GM12878 (cell line): ENCODE results near the gene MNAT1. TPM values are rescaled to one million over a fixed set of nuclear protein-coding genes. Genes with fewer than 3 reads are reported as not detected.
A peak's percentile ranks its signal among the peaks of the same experiment; 100 is the strongest.

Source experiments
- ATAC-seq: fragments of 200-7000 bp; cut with Tn5 transposase; 3 replicates; pipeline ENCODE4 v1.9.1; 2020; ENCODE audit warnings: mild to moderate bottlenecking, moderate library complexity
- BruUV-seq: library from RNA; stranded (reverse); fragments of 400-500 nt; replicated peaks from 2 replicates; lab custom pipeline; 2021; lab: Mats Ljungman, UMichigan
- CTCF ChIA-PET: fragments of 300-600 bp; sonication (Branson Sonifier 250); formaldehyde crosslinking; extraction: SDS; loops from one replicate; lab custom pipeline; 2021; ENCODE audit warnings: inconsistent platforms; lab: Yijun Ruan, JAX
- POLR2A ChIA-PET: fragments of 350-600 bp; formaldehyde crosslinking; extraction: SDS; loops from one replicate; lab custom pipeline; 2021; ENCODE audit warnings: inconsistent platforms; lab: Charles Lee
- RAD21 ChIA-PET: fragments of 300-600 bp; sonication (Branson Sonifier 250); formaldehyde crosslinking; loops from one replicate; lab custom pipeline; 2023; ENCODE audit warnings: antibody characterized with exemption; ENCODE audit not compliant: unreplicated experiment; lab: Charles Lee
- SMC1A ChIA-PET: fragments of 300-600 bp; sonication (Branson Sonifier 250); formaldehyde crosslinking; loops from one replicate; lab custom pipeline; 2023; ENCODE audit not compliant: unreplicated experiment, uncharacterized antibody; lab: Charles Lee
- DNase-seq: peaks from one replicate; pipeline ENCODE4 v3.0.0-alpha.2; 2011; ENCODE audit warnings: low read depth, low spot score
- FAIRE-seq: peaks from 3 replicates; lab custom pipeline; 2011; peaks lifted over from hg19 to GRCh38; lab: Jason Lieb, UNC
- H2AFZ ChIP-seq: 2 replicates; pipeline ENCODE4 v1.6.0; 2011; ENCODE audit warnings: low read depth, low read length, control low read depth; ENCODE audit not compliant: control insufficient read depth
- H3K27ac ChIP-seq: 2 replicates; pipeline ENCODE4 v1.5.1; 2011; ENCODE audit warnings: control low read depth; ENCODE audit not compliant: control insufficient read depth, insufficient read depth
- H3K27me3 ChIP-seq, 2 experiments: replicated peaks in 1 of 2; 2 replicates each; pipeline versions ENCODE4 v1.6.0 to v1.6.1; 2011; ENCODE audit warnings: low read length in 1 of 2; ENCODE audit not compliant: control insufficient read depth in 2 of 2, insufficient read depth in 2 of 2
- H3K36me3 ChIP-seq, 2 experiments: 2 replicates each; pipeline ENCODE4 v1.5.1; 2011; ENCODE audit warnings: low read length in 1 of 2; ENCODE audit not compliant: control insufficient read depth in 2 of 2, insufficient read depth in 2 of 2
- H3K4me1 ChIP-seq: 2 replicates; pipeline ENCODE4 v1.6.1; 2011; ENCODE audit warnings: mild to moderate bottlenecking, low read length, moderate library complexity, mixed read lengths; ENCODE audit not compliant: control insufficient read depth, insufficient read depth
- H3K4me2 ChIP-seq: 2 replicates; pipeline ENCODE4 v1.6.0; 2011; ENCODE audit warnings: control low read depth; ENCODE audit not compliant: control insufficient read depth, insufficient read depth
- H3K4me3 ChIP-seq: fragments of 200-600 bp; sonication (generic); 2 replicates; pipeline ENCODE4 v1.5.1; 2016
- H3K79me2 ChIP-seq: 2 replicates; pipeline ENCODE4 v1.6.0; 2011; ENCODE audit warnings: low read length; ENCODE audit not compliant: control insufficient read depth, insufficient read depth
- H3K9ac ChIP-seq: 2 replicates; pipeline ENCODE4 v1.8.0; 2011; ENCODE audit warnings: low read length, control low read depth, mixed read lengths; ENCODE audit not compliant: control insufficient read depth, insufficient read depth
- H3K9me3 ChIP-seq: replicated peaks from 3 replicates; pipeline ENCODE4 v1.5.1; 2011; ENCODE audit warnings: mild to moderate bottlenecking, low read length; ENCODE audit not compliant: control insufficient read depth, insufficient read depth
- H4K20me1 ChIP-seq: 2 replicates; pipeline ENCODE4 v1.6.0; 2011; ENCODE audit not compliant: control insufficient read depth, insufficient read depth
- CHD2 ChIP-seq: IDR thresholded peaks from 2 replicates; pipeline ENCODE4 v1.6.1; 2011; ENCODE audit warnings: low read depth, low read length, improper control_type of control experiment, borderline replicate concordance
- EZH2 ChIP-seq: IDR thresholded peaks from 2 replicates; pipeline ENCODE4 v1.6.1; 2012; ENCODE audit warnings: low read depth, mild to moderate bottlenecking, control low read depth, inconsistent platforms, low read length, borderline replicate concordance; ENCODE audit not compliant: control insufficient read depth
- HDAC6 ChIP-seq: fragments of 200-600 bp; sonication (generic); IDR thresholded peaks from one replicate; pipeline ENCODE4 v1.8.0; 2017; ENCODE audit warnings: antibody characterized with exemption; ENCODE audit not compliant: unreplicated experiment
- NR2C2 ChIP-seq: IDR thresholded peaks from 2 replicates; pipeline ENCODE4 v1.6.1; 2011; ENCODE audit warnings: borderline replicate concordance, low read depth; ENCODE audit not compliant: control insufficient read depth, insufficient read length
- POLR2A ChIP-seq: IDR thresholded peaks from 2 replicates; pipeline ENCODE4 v1.6.1; 2011; ENCODE audit warnings: low read depth, mild to moderate bottlenecking, low read length
- SRF ChIP-seq, 2 experiments: IDR thresholded peaks; 2 replicates each; pipeline ENCODE4 v1.6.1; 2011; ENCODE audit warnings: low read depth in 2 of 2, low read length in 2 of 2, mild to moderate bottlenecking in 1 of 2, moderate library complexity in 1 of 2
- TCF3 ChIP-seq: IDR thresholded peaks from 2 replicates; pipeline ENCODE4 v1.6.1; 2012; ENCODE audit warnings: low read depth, mild to moderate bottlenecking, low read length, borderline replicate concordance; ENCODE audit not compliant: insufficient read depth
- USF1 ChIP-seq: IDR thresholded peaks from 2 replicates; pipeline ENCODE4 v1.6.1; 2011; ENCODE audit warnings: borderline replicate concordance, low read depth, mild to moderate bottlenecking, moderate library complexity, mixed read lengths, low read length; ENCODE audit not compliant: insufficient read depth; ENCODE audit errors: extremely low read length
- USF2 ChIP-seq: IDR thresholded peaks from 2 replicates; pipeline ENCODE4 v1.6.1; 2011; ENCODE audit warnings: low read depth, low read length, improper control_type of control experiment, borderline replicate concordance
- ZNF207 ChIP-seq: fragments of 450-650 bp; IDR thresholded peaks from 2 replicates; pipeline ENCODE4 v1.6.1; 2014; ENCODE audit warnings: antibody characterized with exemption, mild to moderate bottlenecking, borderline replicate concordance
- ZNF24 ChIP-seq: fragments of 450-650 bp; IDR thresholded peaks from 2 replicates; pipeline ENCODE4 v1.6.1; 2017; ENCODE audit warnings: antibody characterized with exemption, mild to moderate bottlenecking
- WGBS: methylation state at CpG from one replicate; pipeline ENCODE4 v1.1.6; 2016; ENCODE audit warnings: low lambda C conversion rate; ENCODE audit not compliant: insufficient replicate concordance, insufficient coverage; ENCODE audit errors: missing lambda C conversion rate; 5-methylcytosine and 5-hydroxymethylcytosine counted together
- in situ Hi-C: fragments of 300-500 bp; cut with MboI; formaldehyde crosslinking; loops from 9 replicates; pipeline ENCODE4 v1.14.3; 2018; ENCODE audit warnings: mixed read lengths
- intact Hi-C: fragments of 100-400 bp; cut with micrococcal nuclease; formaldehyde crosslinking; loops from one replicate; pipeline ENCODE4 v1.14.2; 2022; ENCODE audit not compliant: unreplicated experiment
- polyA plus RNA-seq, 11 experiments: library from polyadenylated mRNA; depleted of rRNA in 4 of 11; unstranded in 6 of 11; stranded (reverse) in 5 of 11; fragments of >200 nt; fragmentation: Nextera tagmentation in 4 of 11; fragmentation: Illumina TruSeq in 1 of 11; extraction: Ambion mirVana in 4 of 11; extraction: Trizol in 1 of 11; gene quantifications; 1 replicate in 1 of 11; 2 replicates in 10 of 11; pipeline versions ENCODE4 v1.2.1 to v1.2.3, GENCODE V29; 2011 to 2016; ENCODE audit warnings: inconsistent platforms in 2 of 11, missing spikeins in 2 of 11, low read depth in 1 of 11
- total RNA-seq, 4 experiments: library from RNA; depleted of rRNA in 3 of 4; stranded (reverse); fragments of >200 nt in 3 of 4; fragmentation: Illumina TruSeq in 1 of 4; extraction: Trizol in 1 of 4; gene quantifications; 2 replicates each; pipeline versions ENCODE4 v1.2.1 to v1.2.3, GENCODE V29; 2013 to 2021
- TF ChIP-seq, protein P1 (sequence below): fragments of 450-650 bp; formaldehyde crosslinking; IDR thresholded peaks from 2 replicates; pipeline ENCODE4 v1.5.0; 2022; ENCODE audit warnings: mild to moderate bottlenecking, missing genetic modification characterization
- TF ChIP-seq, protein P2 (sequence below): fragments of 450-650 bp; IDR thresholded peaks from 2 replicates; pipeline ENCODE4 v1.6.1; 2017; ENCODE audit warnings: low read depth, mild to moderate bottlenecking, moderate library complexity

Gene MNAT1
- total and polyA plus RNA-seq, 10 of the 15 experiments (the other 5 are each of a cell fraction or from before 2014, with no cell fraction given): 26.5 to 67.4 (median 40.8) TPM

DNA sequence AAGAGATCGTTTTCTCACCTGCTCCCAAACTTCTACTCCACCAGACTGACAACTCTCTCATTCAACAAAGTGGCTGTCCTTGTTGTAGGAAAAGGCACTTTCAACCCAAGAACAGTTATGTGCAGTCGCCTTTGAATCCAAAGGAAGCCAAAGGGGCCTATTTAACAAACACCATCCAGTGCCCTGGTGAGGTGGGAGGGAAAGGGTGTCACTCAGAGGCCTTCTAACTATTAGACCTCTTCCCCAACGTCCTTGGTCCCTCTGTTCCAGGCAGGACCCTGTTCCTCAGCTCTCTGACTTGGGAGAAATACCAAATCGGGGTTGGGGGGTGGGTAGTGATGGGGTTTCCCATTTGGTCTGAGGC is 13.6 kb upstream of the MNAT1 start (continued):
- TF ChIP-seq USF1 (no peak), ZNF207 (no peak)
- TF ChIP-seq, all 136 proteins: peak for 0

- no peak overlapping the region for H3K9ac ChIP-seq
- H3K4me2 ChIP-seq: peak overlapping the region; percentile 98
- ChIA-PET CTCF (interaction anchor here (0.6 kb wide), 2 partner anchors 163 to 258 kb away, joined by 3 read pairs; no protein-coding TSS in a partner anchor), SMC1A (interaction anchor here (1.6 kb wide), 1 partner anchor 41 kb away, joined by 3 read pairs; no protein-coding TSS in a partner anchor), RAD21 (no interaction called here), POLR2A (interaction anchor here (0.7 kb wide), 1 partner anchor 58 kb away, joined by 6 read pairs; no protein-coding TSS in a partner anchor)
- no peaks in the 10 kb centered on the region for H4K20me1 ChIP-seq
- H2AFZ ChIP-seq: no peak overlapping the region
- WGBS: 15% methylated on average over 54 of the region's 70 CpGs
- no peaks in the 10 kb centered on the region for H3K9me3 ChIP-seq
- DNase-seq (no peak), FAIRE-seq (no peak), ATAC-seq (peak; percentile 62)
- in situ Hi-C loops: no loop called here
- no peaks in the 10 kb centered on the region for H3K36me3 ChIP-seq
- intact Hi-C loops: loop anchor here (10.0 kb wide), 1 partner anchor 533 kb away; no protein-coding TSS in a partner anchor
- H3K4me1 ChIP-seq: no peaks in the 10 kb centered on the region
- BruUV-seq: no TSS peak
- no peaks in the 10 kb centered on the region for H3K79me2 ChIP-seq
- peaks cover 16 to 32% of the 10 kb centered on the region in 2 experiments for H3K27me3 ChIP-seq
- no peak overlapping the region for H3K27ac ChIP-seq
- H3K4me3 ChIP-seq: peak overlapping the region; percentile 72
- TF ChIP-seq HDAC6 (peak; percentile 97), TCF3 (no peak), NR2C2 (no peak), SRF (IDR thresholded peaks at IDR 0.05; ENCODE audit: low read depth in 2 of 2, low read length in 2 of 2) (no peak), ZNF24 (no peak), EZH2 (no peak), USF2 (no peak), POLR2A (no peak), CHD2 (no peak)
- TF ChIP-seq, protein P1, sequence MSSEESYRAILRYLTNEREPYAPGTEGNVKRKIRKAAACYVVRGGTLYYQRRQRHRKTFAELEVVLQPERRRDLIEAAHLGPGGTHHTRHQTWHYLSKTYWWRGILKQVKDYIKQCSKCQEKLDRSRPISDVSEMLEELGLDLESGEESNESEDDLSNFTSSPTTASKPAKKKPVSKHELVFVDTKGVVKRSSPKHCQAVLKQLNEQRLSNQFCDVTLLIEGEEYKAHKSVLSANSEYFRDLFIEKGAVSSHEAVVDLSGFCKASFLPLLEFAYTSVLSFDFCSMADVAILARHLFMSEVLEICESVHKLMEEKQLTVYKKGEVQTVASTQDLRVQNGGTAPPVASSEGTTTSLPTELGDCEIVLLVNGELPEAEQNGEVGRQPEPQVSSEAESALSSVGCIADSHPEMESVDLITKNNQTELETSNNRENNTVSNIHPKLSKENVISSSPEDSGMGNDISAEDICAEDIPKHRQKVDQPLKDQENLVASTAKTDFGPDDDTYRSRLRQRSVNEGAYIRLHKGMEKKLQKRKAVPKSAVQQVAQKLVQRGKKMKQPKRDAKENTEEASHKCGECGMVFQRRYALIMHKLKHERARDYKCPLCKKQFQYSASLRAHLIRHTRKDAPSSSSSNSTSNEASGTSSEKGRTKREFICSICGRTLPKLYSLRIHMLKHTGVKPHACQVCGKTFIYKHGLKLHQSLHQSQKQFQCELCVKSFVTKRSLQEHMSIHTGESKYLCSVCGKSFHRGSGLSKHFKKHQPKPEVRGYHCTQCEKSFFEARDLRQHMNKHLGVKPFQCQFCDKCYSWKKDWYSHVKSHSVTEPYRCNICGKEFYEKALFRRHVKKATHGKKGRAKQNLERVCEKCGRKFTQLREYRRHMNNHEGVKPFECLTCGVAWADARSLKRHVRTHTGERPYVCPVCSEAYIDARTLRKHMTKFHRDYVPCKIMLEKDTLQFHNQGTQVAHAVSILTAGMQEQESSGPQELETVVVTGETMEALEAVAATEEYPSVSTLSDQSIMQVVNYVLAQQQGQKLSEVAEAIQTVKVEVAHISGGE (CRISPR knock-in tag): no peak
- TF ChIP-seq, protein P2, sequence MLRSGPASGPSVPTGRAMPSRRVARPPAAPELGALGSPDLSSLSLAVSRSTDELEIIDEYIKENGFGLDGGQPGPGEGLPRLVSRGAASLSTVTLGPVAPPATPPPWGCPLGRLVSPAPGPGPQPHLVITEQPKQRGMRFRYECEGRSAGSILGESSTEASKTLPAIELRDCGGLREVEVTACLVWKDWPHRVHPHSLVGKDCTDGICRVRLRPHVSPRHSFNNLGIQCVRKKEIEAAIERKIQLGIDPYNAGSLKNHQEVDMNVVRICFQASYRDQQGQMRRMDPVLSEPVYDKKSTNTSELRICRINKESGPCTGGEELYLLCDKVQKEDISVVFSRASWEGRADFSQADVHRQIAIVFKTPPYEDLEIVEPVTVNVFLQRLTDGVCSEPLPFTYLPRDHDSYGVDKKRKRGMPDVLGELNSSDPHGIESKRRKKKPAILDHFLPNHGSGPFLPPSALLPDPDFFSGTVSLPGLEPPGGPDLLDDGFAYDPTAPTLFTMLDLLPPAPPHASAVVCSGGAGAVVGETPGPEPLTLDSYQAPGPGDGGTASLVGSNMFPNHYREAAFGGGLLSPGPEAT: no peak
Measured at GRCh38 chr14:60721326-60722106, 13.0 kb upstream of the MNAT1 start.
